Ascending aorta (tissue), 2 donors: ENCODE data around the gene DENND11. TPM values are rescaled to one million over a fixed set of nuclear protein-coding genes. Genes with fewer than 3 reads are reported as not detected.
A peak's percentile ranks its signal among the peaks of the same experiment; 100 is the strongest.

Source experiments
- DNase-seq, 2 donors: peaks; one replicate each; pipeline ENCODE4 v3.0.0-alpha.2; 2019; ENCODE audit warnings: low spot score in 2 of 2
- H3K27ac ChIP-seq, 2 donors: fragments of 200-600 bp; sonication (generic); one replicate each; pipeline ENCODE4 v1.5.1; 2016 to 2017; ENCODE audit warnings: mild to moderate bottlenecking in 1 of 2
- H3K27me3 ChIP-seq: fragments of 200-600 bp; sonication (generic); one replicate; pipeline ENCODE4 v1.5.1; 2017
- H3K36me3 ChIP-seq, 2 donors: fragments of 200-600 bp; sonication (generic); one replicate each; pipeline ENCODE4 v1.5.1; 2016
- H3K4me1 ChIP-seq, 2 donors: fragments of 200-600 bp; sonication (generic); one replicate each; pipeline ENCODE4 v1.5.1; 2016 to 2017; ENCODE audit warnings: mild to moderate bottlenecking in 1 of 2
- H3K4me3 ChIP-seq, 2 donors: fragments of 200-600 bp; sonication (generic); one replicate each; pipeline ENCODE4 v1.5.1; 2016 to 2017; ENCODE audit warnings: mild to moderate bottlenecking in 1 of 2
- H3K9me3 ChIP-seq, 2 donors: fragments of 200-600 bp; sonication (generic); one replicate each; pipeline ENCODE4 v1.5.1; 2016
- intact Hi-C: fragments of 100-400 bp; cut with DNase I; formaldehyde crosslinking; loops from one replicate; pipeline ENCODE4 v1.15.1; 2023
- total RNA-seq: library from RNA; depleted of rRNA; stranded (reverse); fragments of >200 nt; gene quantifications from one replicate; pipeline ENCODE4 v1.1.0, GENCODE V29; 2016
- TF ChIP-seq, protein P1 (sequence below), 3 experiments: fragments of 200-600 bp in 2 of 3; fragments of 450-650 bp in 1 of 3; sonication (generic) in 2 of 3; IDR thresholded peaks; one replicate each; pipeline ENCODE4 v1.5.1; 2016 to 2019; ENCODE audit warnings: antibody characterized with exemption in 3 of 3, mild to moderate bottlenecking in 1 of 3, moderate library complexity in 1 of 3

Gene DENND11, protein sequence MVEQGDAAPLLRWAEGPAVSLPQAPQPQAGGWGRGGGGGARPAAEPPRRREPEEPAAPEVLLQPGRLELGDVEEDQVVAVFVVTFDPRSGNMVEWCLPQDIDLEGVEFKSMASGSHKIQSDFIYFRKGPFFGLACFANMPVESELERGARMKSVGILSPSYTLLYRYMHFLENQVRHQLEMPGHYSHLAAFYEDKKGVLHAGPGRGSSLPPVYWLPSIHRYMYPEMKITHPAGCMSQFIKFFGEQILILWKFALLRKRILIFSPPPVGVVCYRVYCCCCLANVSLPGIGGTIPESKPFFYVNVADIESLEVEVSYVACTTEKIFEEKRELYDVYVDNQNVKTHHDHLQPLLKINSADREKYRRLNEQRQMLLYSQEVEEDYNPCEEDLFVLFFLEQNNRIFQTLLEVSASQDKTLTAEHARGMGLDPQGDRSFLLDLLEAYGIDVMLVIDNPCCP
- total RNA-seq = 10.4 TPM

DNA sequence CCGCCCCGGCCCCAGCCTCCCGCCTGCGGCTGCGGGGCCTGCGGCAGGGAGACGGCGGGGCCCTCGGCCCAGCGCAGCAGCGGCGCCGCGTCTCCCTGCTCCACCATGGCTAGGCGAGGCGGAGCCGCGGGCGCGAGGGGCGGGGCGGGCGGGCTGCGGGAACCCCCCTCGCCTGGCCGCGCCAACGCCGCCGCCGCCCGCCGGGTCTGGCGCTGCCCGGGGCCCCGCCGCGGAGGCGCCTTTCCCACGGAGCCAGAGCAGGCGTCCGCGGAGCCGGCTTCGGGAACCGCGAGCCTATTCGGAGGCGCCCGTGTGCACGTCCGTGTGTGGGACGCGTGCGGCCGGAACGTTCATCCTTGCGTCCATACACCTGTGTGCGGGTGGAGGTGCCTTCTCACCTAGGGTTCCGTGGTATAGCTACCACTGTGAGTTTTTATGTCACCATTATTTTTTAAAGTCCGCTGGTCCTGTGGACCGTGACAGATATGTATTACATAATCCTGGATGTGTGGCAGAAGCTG, at the start of gene DENND11:
Gene DENND11, minus strand, starts transcription at position 120 of the 521 bp plus-strand sequence. Its CDS starts 13 bp downstream, at position 107.
- Histone ChIP-seq H3K27ac (peak within 1 kb of the TSS; percentile 82 to 97), H3K27me3 (no peaks in the 10 kb centered on the region), H3K36me3 (no peaks in the 10 kb centered on the region), H3K4me1 (peaks cover 0 to 9% of the 10 kb centered on the region in 2 donors), H3K9me3 (no peaks in the 10 kb centered on the region), H3K4me3 (peak within 1 kb of the TSS; percentile 84 to 99)
- peak in 1 of 2 donors; percentile 73 for DNase-seq
- intact Hi-C loops = loop anchor here (2.0 to 5.0 kb wide), 2 partner anchors 37 to 50 kb away; partner anchors contain the start of gene SSBP1
- TF ChIP-seq, protein P1, sequence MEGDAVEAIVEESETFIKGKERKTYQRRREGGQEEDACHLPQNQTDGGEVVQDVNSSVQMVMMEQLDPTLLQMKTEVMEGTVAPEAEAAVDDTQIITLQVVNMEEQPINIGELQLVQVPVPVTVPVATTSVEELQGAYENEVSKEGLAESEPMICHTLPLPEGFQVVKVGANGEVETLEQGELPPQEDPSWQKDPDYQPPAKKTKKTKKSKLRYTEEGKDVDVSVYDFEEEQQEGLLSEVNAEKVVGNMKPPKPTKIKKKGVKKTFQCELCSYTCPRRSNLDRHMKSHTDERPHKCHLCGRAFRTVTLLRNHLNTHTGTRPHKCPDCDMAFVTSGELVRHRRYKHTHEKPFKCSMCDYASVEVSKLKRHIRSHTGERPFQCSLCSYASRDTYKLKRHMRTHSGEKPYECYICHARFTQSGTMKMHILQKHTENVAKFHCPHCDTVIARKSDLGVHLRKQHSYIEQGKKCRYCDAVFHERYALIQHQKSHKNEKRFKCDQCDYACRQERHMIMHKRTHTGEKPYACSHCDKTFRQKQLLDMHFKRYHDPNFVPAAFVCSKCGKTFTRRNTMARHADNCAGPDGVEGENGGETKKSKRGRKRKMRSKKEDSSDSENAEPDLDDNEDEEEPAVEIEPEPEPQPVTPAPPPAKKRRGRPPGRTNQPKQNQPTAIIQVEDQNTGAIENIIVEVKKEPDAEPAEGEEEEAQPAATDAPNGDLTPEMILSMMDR (IDR thresholded peaks at IDR 0.05) = no peak

DNA sequence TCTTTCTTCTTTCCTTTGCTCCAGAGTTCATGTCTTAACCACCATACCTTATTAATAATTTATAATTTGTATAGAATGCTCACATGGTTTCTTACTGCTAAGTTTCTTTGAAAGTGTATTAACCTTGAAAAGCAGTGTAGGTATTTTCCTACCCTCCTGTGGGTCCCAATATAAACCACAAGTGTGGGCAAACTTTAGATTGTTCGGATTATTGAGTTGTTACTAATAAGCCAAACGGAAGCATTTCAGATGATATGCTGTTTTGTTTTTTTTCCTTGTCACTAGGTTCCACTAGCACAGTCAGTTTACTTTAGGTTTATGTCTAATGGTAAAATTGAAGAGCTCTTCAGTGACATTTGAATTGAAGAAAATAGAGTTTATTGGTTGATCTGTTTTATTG, 46.4 kb upstream of the DENND11 start:
- Histone ChIP-seq H3K4me3 (no peak overlapping the region), H3K4me1 (no peaks in the 10 kb centered on the region), H3K27ac (no peak overlapping the region), H3K27me3 (no peaks in the 10 kb centered on the region), H3K9me3 (peaks cover 7 to 9% of the 10 kb centered on the region in 2 donors), H3K36me3 (peaks cover 88 to 95% of the 10 kb centered on the region in 2 donors)
- intact Hi-C loops = no loop called here
- TF ChIP-seq, protein P1 (IDR thresholded peaks at IDR 0.05) = no peak
- no peak for DNase-seq

DNA sequence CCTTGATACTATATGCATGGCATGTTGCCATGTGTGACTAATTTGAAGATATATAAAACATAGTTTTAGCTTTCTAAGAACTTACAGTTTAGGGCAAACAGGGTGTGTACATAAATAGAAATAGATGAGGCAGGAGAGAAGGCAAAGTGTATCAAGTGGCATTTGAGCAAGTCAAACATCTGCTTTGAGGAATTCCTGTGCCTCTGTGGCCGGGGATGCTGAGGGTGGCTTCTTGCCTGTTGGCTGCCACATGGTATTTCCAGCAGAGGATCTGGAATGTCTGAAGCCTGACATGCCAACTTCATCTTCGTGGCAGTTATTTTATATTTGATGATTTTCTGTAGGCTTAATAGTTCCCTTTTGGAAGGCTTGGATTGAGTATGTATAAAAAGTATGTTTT, 42.2 kb upstream of the DENND11 start:
- intact Hi-C loops = no loop called here

DNA sequence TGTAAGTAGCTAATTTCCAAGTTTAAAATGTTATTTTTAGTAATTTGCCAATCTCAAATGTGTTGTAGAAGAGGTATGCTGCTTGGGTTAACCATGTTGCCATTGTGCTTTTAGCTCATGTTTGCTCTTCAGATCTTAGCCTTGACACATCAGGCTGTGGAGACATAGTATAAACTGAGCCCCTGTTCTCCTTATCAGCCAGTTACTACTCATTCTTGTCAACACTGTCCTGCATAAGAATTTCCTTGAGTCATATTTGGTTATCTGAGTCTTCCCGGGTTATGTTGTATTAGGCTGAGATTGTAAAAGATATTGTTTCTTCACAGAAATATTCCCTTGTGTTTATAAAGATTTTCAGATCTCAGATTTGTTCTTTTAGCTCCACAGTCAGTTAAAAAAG, 40.3 kb upstream of the DENND11 start:
- no peaks in the 10 kb centered on the region for H3K27me3 ChIP-seq
- H3K4me3 ChIP-seq = no peak overlapping the region
- intact Hi-C loops = no loop called here
- DNase-seq = no peak
- H3K9me3 ChIP-seq = no peaks in the 10 kb centered on the region
- TF ChIP-seq, protein P1 (IDR thresholded peaks at IDR 0.05) = no peak
- no peak overlapping the region for H3K27ac ChIP-seq
- peaks cover 51 to 59% of the 10 kb centered on the region in 2 donors for H3K36me3 ChIP-seq
- peaks cover 2 to 7% of the 10 kb centered on the region in 2 donors for H3K4me1 ChIP-seq

More for the DNA sequence above, 42.2 kb upstream of the DENND11 start:
- no peaks in the 10 kb centered on the region for H3K27me3 ChIP-seq
- TF ChIP-seq, protein P1 (IDR thresholded peaks at IDR 0.05) = no peak
- H3K36me3 ChIP-seq = peaks cover 66 to 76% of the 10 kb centered on the region in 2 donors
- peaks cover 0 to 1% of the 10 kb centered on the region in 2 donors for H3K4me1 ChIP-seq
- H3K27ac ChIP-seq = no peak overlapping the region
- H3K9me3 ChIP-seq = no peaks in the 10 kb centered on the region
- no peak overlapping the region for H3K4me3 ChIP-seq
- DNase-seq = no peak

DNA sequence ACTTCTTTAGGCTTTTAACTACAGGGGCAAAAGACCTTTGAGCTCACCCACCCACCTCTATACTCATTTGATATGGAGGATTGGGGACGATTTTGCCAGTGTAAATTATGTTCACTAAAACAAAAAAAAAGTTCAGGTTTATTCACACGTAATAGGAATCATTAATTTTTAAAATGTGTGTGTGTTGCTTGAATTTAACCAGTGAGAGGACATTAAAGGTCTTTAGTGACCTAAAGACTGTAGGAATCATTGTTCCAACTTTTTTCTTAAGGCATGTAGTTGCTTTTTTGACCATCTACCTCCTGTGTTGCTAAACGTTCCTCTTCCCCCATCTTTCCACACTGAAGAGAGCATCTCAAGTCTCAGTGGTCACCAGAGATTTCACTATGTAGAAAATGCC, 37.3 kb upstream of the DENND11 start:
- DNase-seq = no peak
- TF ChIP-seq, protein P1 (IDR thresholded peaks at IDR 0.05) = no peak
- intact Hi-C loops = loop anchor here (2.0 to 5.0 kb wide), 3 partner anchors 36 to 187 kb away; partner anchors contain the start of genes AGK and DENND11
- Histone ChIP-seq H3K27me3 (no peaks in the 10 kb centered on the region), H3K4me1 (peaks cover 2 to 10% of the 10 kb centered on the region in 2 donors), H3K27ac (peak overlapping the region in 1 of 2 donors; percentile 81), H3K9me3 (no peaks in the 10 kb centered on the region), H3K36me3 (peaks cover 29 to 32% of the 10 kb centered on the region in 2 donors), H3K4me3 (peak overlapping the region; percentile 70 to 73)
